ENCODE results near the gene SLC28A1.

Gene SLC28A1

DNA sequence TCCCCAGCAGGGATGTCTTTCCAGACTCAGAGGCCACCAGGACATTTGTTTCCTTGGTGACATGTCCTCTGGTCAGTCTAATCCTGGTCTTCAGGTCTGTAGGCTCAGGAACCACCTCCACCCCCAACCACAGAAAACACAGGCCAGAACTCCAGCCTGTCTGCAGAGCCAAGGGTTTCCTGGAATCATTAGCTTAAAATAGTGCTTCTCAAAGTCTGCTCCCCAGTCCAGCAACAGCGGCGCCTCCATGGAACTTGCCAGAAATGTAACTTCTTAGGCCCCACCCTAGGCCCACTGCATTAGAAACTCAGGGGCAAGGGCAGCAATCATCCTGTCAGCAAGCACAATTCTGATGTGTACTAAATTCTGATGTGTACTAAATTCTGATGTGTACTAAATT, 20.0 kb downstream of the SLC28A1 start:
- Histone ChIP-seq H3K36me3 (ENCODE audit: insufficient read depth, low read length) (no peaks in the 10 kb centered on the region), H3K4me1 (ENCODE audit: insufficient read depth, low read length) (no peaks in the 10 kb centered on the region), H3K4me2 (ENCODE audit: insufficient read depth, low read length) (no peak overlapping the region), H4K20me1 (ENCODE audit: insufficient read depth, low read length) (no peaks in the 10 kb centered on the region), H3K79me2 (ENCODE audit: insufficient read depth, low read length) (no peaks in the 10 kb centered on the region), H3K9ac (ENCODE audit: low read depth, low read length) (no peak overlapping the region), H3K27ac (ENCODE audit: low read length) (no peak overlapping the region), H3K4me3 (ENCODE audit: low read depth in 1 of 2, low read length in 2 of 2) (no peak overlapping the region), H3K27me3 (ENCODE audit: insufficient read depth, low read length, poor library complexity) (no peaks in the 10 kb centered on the region), H2AFZ (ENCODE audit: low read depth, low read length) (no peak overlapping the region), H3K9me3 (ENCODE audit: insufficient read depth, low read length, severe bottlenecking) (no peaks in the 10 kb centered on the region)
- TF ChIP-seq, protein P1, sequence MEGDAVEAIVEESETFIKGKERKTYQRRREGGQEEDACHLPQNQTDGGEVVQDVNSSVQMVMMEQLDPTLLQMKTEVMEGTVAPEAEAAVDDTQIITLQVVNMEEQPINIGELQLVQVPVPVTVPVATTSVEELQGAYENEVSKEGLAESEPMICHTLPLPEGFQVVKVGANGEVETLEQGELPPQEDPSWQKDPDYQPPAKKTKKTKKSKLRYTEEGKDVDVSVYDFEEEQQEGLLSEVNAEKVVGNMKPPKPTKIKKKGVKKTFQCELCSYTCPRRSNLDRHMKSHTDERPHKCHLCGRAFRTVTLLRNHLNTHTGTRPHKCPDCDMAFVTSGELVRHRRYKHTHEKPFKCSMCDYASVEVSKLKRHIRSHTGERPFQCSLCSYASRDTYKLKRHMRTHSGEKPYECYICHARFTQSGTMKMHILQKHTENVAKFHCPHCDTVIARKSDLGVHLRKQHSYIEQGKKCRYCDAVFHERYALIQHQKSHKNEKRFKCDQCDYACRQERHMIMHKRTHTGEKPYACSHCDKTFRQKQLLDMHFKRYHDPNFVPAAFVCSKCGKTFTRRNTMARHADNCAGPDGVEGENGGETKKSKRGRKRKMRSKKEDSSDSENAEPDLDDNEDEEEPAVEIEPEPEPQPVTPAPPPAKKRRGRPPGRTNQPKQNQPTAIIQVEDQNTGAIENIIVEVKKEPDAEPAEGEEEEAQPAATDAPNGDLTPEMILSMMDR (IDR thresholded peaks at IDR 0.05; ENCODE audit: borderline replicate concordance, extremely low read depth, low read length, poor library complexity, severe bottlenecking): no peak
- TF ChIP-seq EZH2 (IDR thresholded peaks at IDR 0.05; ENCODE audit: borderline replicate concordance, low read depth, low read length, severe bottlenecking): no peak
- no peak for ATAC-seq (ENCODE audit: insufficient read depth, low read depth)
- DNase-seq: no peak

GRCh38 chr15:84905016-84905916, 20.8 kb downstream of the SLC28A1 start:
- TF ChIP-seq, protein P1 (IDR thresholded peaks at IDR 0.05; ENCODE audit: borderline replicate concordance, extremely low read depth, low read length, poor library complexity, severe bottlenecking): no peak
- TF ChIP-seq EZH2 (IDR thresholded peaks at IDR 0.05; ENCODE audit: borderline replicate concordance, low read depth, low read length, severe bottlenecking): no peak
- H2AFZ ChIP-seq (ENCODE audit: low read depth, low read length): no peak overlapping the region
- ATAC-seq (ENCODE audit: insufficient read depth, low read depth): no peak

DNA sequence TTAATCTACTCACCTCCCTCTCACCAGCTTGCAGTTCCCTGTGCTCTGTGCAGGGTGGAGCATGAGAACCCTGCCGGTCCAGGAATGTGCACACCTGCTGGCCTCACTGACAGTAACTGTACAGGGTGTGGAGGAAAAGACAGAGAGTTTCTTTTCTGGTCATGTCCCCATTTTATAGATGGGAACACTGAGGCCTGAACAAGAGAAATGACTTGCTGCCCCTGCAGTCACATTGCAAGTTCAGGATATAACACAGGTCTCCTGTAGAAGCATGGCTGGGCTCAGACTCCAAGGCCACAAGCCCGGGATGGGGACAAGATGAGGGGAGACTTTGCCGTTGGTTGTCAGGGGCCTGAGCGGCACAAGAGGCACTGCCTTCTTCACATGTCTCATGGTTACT, 23.3 kb downstream of the SLC28A1 start:
- Histone ChIP-seq H2AFZ (ENCODE audit: low read depth, low read length) (no peak overlapping the region), H3K36me3 (ENCODE audit: insufficient read depth, low read length) (no peaks in the 10 kb centered on the region), H3K9ac (ENCODE audit: low read depth, low read length) (no peak overlapping the region), H4K20me1 (ENCODE audit: insufficient read depth, low read length) (no peaks in the 10 kb centered on the region), H3K4me3 (ENCODE audit: low read depth in 1 of 2, low read length in 2 of 2) (no peak overlapping the region), H3K79me2 (ENCODE audit: insufficient read depth, low read length) (no peaks in the 10 kb centered on the region), H3K4me1 (ENCODE audit: insufficient read depth, low read length) (no peaks in the 10 kb centered on the region), H3K4me2 (ENCODE audit: insufficient read depth, low read length) (no peak overlapping the region), H3K9me3 (ENCODE audit: insufficient read depth, low read length, severe bottlenecking) (no peaks in the 10 kb centered on the region), H3K27ac (ENCODE audit: low read length) (no peak overlapping the region), H3K27me3 (ENCODE audit: insufficient read depth, low read length, poor library complexity) (no peaks in the 10 kb centered on the region)
- no peak for ATAC-seq (ENCODE audit: insufficient read depth, low read depth)
- no peak for DNase-seq
- TF ChIP-seq, protein P1 (IDR thresholded peaks at IDR 0.05; ENCODE audit: borderline replicate concordance, extremely low read depth, low read length, poor library complexity, severe bottlenecking): no peak
- TF ChIP-seq EZH2 (IDR thresholded peaks at IDR 0.05; ENCODE audit: borderline replicate concordance, low read depth, low read length, severe bottlenecking): no peak

More at GRCh38 chr15:84905016-84905916, 20.8 kb downstream of the SLC28A1 start:
- Histone ChIP-seq H3K4me2 (ENCODE audit: insufficient read depth, low read length) (no peak overlapping the region), H3K9me3 (ENCODE audit: insufficient read depth, low read length, severe bottlenecking) (no peaks in the 10 kb centered on the region), H3K9ac (ENCODE audit: low read depth, low read length) (no peak overlapping the region), H3K4me1 (ENCODE audit: insufficient read depth, low read length) (no peaks in the 10 kb centered on the region), H3K4me3 (ENCODE audit: low read depth in 1 of 2, low read length in 2 of 2) (no peak overlapping the region), H3K27ac (ENCODE audit: low read length) (no peak overlapping the region), H3K36me3 (ENCODE audit: insufficient read depth, low read length) (no peaks in the 10 kb centered on the region), H3K79me2 (ENCODE audit: insufficient read depth, low read length) (no peaks in the 10 kb centered on the region), H4K20me1 (ENCODE audit: insufficient read depth, low read length) (no peaks in the 10 kb centered on the region), H3K27me3 (ENCODE audit: insufficient read depth, low read length, poor library complexity) (no peaks in the 10 kb centered on the region)
- DNase-seq: no peak

Data from DND-41 (cell line).